HG03159 (cell line): ENCODE data around the gene ZBTB39.

ENCODE experiments used
- ATAC-seq: cut with Tn5 transposase; IDR thresholded peaks from one replicate; pipeline ENCODE4 v1.9.1; 2021; ENCODE audit warnings: mild to moderate bottlenecking, moderate library complexity; ENCODE audit not compliant: unreplicated experiment

The ZBTB39 gene

DNA sequence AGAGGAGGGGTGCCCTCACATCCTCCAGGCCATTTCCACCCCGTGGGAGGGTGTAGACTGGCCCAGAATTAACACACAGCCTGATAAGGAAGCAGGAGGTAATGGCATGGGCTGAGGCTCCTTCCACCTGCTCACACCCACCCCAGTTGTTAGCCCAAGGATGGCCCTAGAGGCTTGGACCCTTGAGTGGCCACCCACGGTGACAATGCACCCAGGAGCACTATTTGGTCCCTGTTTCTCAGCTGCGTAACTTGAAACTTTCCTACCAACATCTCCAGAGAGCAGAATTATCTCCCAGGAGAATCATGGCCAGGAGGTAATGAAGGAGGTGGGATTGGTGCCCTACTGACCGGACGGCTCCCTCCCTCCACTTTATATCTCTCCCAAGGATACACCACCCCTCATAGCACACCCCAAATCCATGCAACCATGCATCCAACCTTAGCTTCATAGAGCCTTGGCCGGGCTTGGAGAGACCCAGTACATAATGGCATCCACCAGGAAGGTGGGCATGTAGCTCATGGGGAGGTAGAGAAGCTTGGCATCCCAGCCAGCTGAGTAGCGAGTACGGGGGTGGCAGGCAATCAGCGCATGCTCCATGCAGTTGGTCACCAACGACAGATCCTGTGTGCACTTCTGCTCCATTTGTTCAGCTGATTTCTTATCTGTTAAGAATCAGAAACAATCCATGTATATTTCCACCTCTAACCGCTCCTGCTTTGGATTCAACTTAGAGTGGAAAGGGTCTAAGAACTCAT lies 54.6 kb downstream of the ZBTB39 start:
- ATAC-seq, result no peak

DNA sequence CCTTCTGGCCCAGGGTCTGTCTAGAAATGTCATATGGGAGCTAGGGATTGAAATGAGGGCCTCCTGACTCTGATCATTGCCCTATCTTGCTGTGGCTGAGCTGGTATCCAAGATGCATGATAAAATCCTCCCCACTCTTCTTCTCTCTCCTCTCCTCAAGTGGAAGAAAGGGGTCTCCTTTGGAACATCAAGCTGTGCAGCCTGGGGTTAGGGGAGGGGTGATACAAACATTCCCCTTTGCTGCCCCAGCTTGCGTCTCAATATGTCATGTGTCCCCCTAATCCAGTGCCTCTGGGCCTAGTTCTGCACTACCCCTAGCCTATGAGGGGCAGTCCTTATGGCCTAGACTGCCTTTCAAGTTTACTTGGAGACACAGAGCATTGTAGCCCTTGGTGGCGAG lies 57.5 kb downstream of the ZBTB39 start:
- no peak for ATAC-seq
